ENCODE measurements around the gene HES4. TPM values are rescaled to one million over a fixed set of nuclear protein-coding genes. Genes with fewer than 3 reads are reported as not detected.

Gene HES4
- polyA plus RNA-seq, 1 of the 3 experiments (the other 2 are of a cell fraction) = 4.7 TPM

DNA sequence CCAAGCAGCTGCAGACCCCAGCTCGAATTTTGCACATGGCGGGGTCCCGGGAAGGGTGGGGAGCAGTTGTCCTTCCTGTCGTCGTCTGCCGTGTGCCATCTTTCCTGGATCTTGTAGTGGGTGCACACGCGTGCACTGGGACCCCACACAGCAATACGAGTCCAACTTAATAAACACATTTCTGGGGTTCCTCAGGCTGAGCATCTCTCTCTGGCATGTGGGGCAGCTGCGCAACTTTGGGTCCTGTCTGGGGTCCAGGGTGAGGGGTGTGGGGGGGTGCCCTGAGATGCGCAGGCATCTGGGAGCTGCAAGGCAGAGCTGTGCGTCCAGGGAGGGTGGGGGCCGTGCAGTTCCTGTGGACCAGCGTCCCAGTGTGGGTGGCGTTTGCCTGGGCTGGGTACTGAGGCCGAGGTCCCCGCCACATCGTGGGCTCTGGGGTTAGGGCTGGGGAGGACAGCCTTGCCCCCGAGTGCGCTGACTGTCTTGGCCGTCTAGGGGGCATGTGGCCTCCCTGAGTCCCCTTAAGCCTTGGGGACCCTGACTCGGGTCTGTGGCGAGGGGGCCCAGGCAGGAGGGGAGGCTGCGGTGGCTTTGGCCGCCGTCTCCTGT is 34.3 kb downstream of the HES4 start:
- no peak overlapping the region for H2AFZ ChIP-seq (ENCODE audit: low read depth)

DNA sequence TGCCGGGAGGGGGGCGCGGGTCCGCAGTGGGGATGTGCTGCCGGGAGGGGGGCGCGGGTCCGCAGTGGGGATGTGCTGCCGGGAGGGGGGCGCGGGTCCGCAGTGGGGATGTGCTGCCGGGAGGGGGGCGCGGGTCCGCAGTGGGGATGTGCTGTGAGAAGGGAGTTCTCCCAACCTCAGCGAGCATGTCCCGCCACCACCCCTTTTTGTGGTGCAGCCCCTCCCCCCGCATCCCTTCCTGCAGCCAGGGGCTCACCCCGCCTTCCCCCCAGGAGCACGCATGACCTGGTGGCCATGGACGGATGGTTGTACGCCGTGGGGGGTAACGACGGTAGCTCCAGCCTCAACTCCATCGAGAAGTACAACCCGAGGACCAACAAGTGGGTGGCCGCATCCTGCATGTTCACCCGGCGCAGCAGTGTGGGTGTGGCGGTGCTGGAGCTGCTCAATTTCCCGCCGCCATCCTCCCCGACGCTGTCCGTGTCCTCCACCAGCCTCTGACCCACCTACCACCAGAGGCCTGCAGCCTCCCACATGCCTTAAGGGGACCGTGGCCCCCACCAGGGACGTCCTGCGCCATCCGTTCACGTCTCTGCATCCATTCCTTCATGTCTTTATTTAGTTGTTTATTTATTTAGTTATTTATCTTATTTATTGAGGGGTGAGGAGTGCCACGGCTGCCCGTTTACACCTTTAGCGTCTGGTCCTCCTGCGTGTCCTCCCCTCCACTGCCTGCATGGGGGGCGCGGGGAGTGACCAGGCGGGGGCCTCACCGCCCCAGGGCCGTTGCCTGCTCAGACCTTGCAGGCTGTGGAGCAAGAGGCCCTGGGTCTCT is 35.0 kb downstream of the HES4 start:
- Histone ChIP-seq H2AFZ (ENCODE audit: low read depth) (no peak overlapping the region), H3K9me2 (no peaks in the 10 kb centered on the region), H3K79me2 (ENCODE audit: insufficient read depth) (no peaks in the 10 kb centered on the region), H3K27me3 (ENCODE audit: insufficient read depth) (no peaks in the 10 kb centered on the region), H3K4me3 (ENCODE audit: low read depth in 2 of 2, low read length in 1 of 2) (no peak overlapping the region), H3F3A (replicated peaks; ENCODE audit: insufficient read depth) (no peaks in the 10 kb centered on the region), H3K9me3 (no peaks in the 10 kb centered on the region), H3K36me3 (replicated peaks in 1 of 2; ENCODE audit: control insufficient read depth in 1 of 2, insufficient read depth in 2 of 2, low read length in 1 of 2) (peaks cover 0 to 14% of the 10 kb centered on the region in 2 experiments), H3K4me1 (ENCODE audit: control insufficient read depth in 1 of 2, insufficient read depth in 2 of 2, low read depth in 1 of 2, low read length in 1 of 2) (peaks cover 0 to 7% of the 10 kb centered on the region in 2 experiments; a peak in 1 of 4 replicates), H3K9ac (no peak overlapping the region), H3K27ac (ENCODE audit: low read depth in 2 of 2, low read length in 1 of 2) (no peak overlapping the region), H4K20me1 (ENCODE audit: insufficient read depth) (no peaks in the 10 kb centered on the region), H3K4me2 (no peak overlapping the region)
- no peak for DNase-seq
- POLR2A ChIA-PET = no interaction called here
- CTCF ChIA-PET = interaction anchor here (1.0 to 2.3 kb wide), 2 partner anchors 11 to 20 kb away, joined by 3 to 8 read pairs; no protein-coding TSS in a partner anchor
- WGBS (ENCODE audit: low lambda C conversion rate) = 97% methylated on average over 32 of the region's 51 CpGs
- TF ChIP-seq IRF3 (IDR thresholded peaks at IDR 0.05; ENCODE audit: low read depth, low read length) = no peak
- no peak for TF ChIP-seq ELF1 (IDR thresholded peaks at IDR 0.05)
- TF ChIP-seq FOXJ3 (CRISPR knock-in tag; IDR thresholded peaks at IDR 0.05) = no peak
- no peak for TF ChIP-seq RXRA (IDR thresholded peaks at IDR 0.05; ENCODE audit: borderline replicate concordance, low read depth)
- no peak for TF ChIP-seq NRF1 (IDR thresholded peaks at IDR 0.05; ENCODE audit: low read depth, low read length)
- no peak for TF ChIP-seq EP300 (IDR thresholded peaks at IDR 0.05; ENCODE audit: borderline replicate concordance in 1 of 2, low read depth in 1 of 2, low read length in 1 of 2)
- TF ChIP-seq TEAD4 (IDR thresholded peaks at IDR 0.05; ENCODE audit: borderline replicate concordance, insufficient read depth) = no peak
- TF ChIP-seq TCF12 (IDR thresholded peaks at IDR 0.05) = no peak
- TF ChIP-seq GABPA (IDR thresholded peaks at IDR 0.05; ENCODE audit: low read depth) = no peak
- TF ChIP-seq MAX (IDR thresholded peaks at IDR 0.05; ENCODE audit: low read depth) = no peak
- TF ChIP-seq PBX3 (IDR thresholded peaks at IDR 0.05) = no peak
- no peak for TF ChIP-seq JUND (IDR thresholded peaks at IDR 0.05)
- TF ChIP-seq RAD21 (IDR thresholded peaks at IDR 0.05; ENCODE audit: low read length) = no peak
- TF ChIP-seq MEF2A (IDR thresholded peaks at IDR 0.05; ENCODE audit: borderline replicate concordance, low read depth) = no peak

More for the DNA sequence above, 34.3 kb downstream of the HES4 start:
- TF ChIP-seq, protein P1, sequence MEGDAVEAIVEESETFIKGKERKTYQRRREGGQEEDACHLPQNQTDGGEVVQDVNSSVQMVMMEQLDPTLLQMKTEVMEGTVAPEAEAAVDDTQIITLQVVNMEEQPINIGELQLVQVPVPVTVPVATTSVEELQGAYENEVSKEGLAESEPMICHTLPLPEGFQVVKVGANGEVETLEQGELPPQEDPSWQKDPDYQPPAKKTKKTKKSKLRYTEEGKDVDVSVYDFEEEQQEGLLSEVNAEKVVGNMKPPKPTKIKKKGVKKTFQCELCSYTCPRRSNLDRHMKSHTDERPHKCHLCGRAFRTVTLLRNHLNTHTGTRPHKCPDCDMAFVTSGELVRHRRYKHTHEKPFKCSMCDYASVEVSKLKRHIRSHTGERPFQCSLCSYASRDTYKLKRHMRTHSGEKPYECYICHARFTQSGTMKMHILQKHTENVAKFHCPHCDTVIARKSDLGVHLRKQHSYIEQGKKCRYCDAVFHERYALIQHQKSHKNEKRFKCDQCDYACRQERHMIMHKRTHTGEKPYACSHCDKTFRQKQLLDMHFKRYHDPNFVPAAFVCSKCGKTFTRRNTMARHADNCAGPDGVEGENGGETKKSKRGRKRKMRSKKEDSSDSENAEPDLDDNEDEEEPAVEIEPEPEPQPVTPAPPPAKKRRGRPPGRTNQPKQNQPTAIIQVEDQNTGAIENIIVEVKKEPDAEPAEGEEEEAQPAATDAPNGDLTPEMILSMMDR (IDR thresholded peaks at IDR 0.05) = no peak
- TF ChIP-seq PBX3 (IDR thresholded peaks at IDR 0.05) (no peak), FOSL2 (IDR thresholded peaks at IDR 0.05; ENCODE audit: borderline replicate concordance, low read depth) (no peak), TCF12 (IDR thresholded peaks at IDR 0.05) (no peak), RCOR1 (IDR thresholded peaks at IDR 0.05; ENCODE audit: low read length) (no peak), RAD21 (IDR thresholded peaks at IDR 0.05; ENCODE audit: low read length) (no peak)
- Histone ChIP-seq H3K27ac (ENCODE audit: low read depth in 2 of 2, low read length in 1 of 2) (no peak overlapping the region), H3K4me2 (no peak overlapping the region), H3K9me3 (no peaks in the 10 kb centered on the region), H3F3A (replicated peaks; ENCODE audit: insufficient read depth) (no peaks in the 10 kb centered on the region), H3K9me2 (no peaks in the 10 kb centered on the region), H4K20me1 (ENCODE audit: insufficient read depth) (no peaks in the 10 kb centered on the region), H3K27me3 (ENCODE audit: insufficient read depth) (no peaks in the 10 kb centered on the region), H3K9ac (no peak overlapping the region), H3K36me3 (replicated peaks in 1 of 2; ENCODE audit: control insufficient read depth in 1 of 2, insufficient read depth in 2 of 2, low read length in 1 of 2) (peaks cover 0 to 14% of the 10 kb centered on the region in 2 experiments), H3K4me1 (ENCODE audit: control insufficient read depth in 1 of 2, insufficient read depth in 2 of 2, low read depth in 1 of 2, low read length in 1 of 2) (peaks cover 0 to 7% of the 10 kb centered on the region in 2 experiments; a peak in 1 of 4 replicates), H3K79me2 (ENCODE audit: insufficient read depth) (no peaks in the 10 kb centered on the region), H3K4me3 (ENCODE audit: low read depth in 2 of 2, low read length in 1 of 2) (no peak overlapping the region)
- DNase-seq = no peak
- POLR2A ChIA-PET = no interaction called here
- CTCF ChIA-PET = interaction anchor here (2.3 kb wide), 1 partner anchor 10 kb away, joined by 8 read pairs; no protein-coding TSS in a partner anchor
- WGBS (ENCODE audit: low lambda C conversion rate) = 93% methylated on average over 11 of the region's 26 CpGs
